ENCODE data around the gene IFNA14. TPM values are rescaled to one million over a fixed set of nuclear protein-coding genes. Genes with fewer than 3 reads are reported as not detected.
"Not testable (repeated sequence)": the region's sequence is repeated elsewhere in the genome, so short reads cannot be mapped to it uniquely, and the experiment has no call there.

Gene IFNA14
- total and polyA plus RNA-seq, 2 experiments from 2014 or later = not detected

DNA sequence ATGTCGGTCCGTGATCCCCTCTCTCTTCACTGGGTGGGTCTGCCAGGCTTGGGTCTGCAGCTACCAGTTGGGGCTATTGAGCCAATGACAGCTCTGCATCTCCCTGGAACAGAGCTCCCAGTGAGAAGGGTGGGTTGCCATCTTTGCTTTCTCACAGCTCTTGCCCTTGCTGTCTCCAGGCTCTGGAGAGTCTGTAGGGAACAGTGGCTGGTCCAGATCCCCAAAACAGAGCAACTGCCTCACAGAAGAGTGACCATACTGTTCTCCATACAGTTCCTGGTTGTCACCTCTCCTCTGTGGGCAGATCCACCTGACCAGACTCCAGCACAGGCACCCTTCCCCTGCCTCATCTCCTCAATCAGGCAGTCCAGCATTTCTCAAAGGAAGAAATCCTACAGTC, 6.5 kb downstream of the IFNA14 start:
- no peaks in the 10 kb centered on the region for H4K20me1 ChIP-seq (ENCODE audit: insufficient read depth, poor library complexity, severe bottlenecking)
- H3K27me3 ChIP-seq = peaks cover 6% of the 10 kb centered on the region
- TF ChIP-seq, protein P1, sequence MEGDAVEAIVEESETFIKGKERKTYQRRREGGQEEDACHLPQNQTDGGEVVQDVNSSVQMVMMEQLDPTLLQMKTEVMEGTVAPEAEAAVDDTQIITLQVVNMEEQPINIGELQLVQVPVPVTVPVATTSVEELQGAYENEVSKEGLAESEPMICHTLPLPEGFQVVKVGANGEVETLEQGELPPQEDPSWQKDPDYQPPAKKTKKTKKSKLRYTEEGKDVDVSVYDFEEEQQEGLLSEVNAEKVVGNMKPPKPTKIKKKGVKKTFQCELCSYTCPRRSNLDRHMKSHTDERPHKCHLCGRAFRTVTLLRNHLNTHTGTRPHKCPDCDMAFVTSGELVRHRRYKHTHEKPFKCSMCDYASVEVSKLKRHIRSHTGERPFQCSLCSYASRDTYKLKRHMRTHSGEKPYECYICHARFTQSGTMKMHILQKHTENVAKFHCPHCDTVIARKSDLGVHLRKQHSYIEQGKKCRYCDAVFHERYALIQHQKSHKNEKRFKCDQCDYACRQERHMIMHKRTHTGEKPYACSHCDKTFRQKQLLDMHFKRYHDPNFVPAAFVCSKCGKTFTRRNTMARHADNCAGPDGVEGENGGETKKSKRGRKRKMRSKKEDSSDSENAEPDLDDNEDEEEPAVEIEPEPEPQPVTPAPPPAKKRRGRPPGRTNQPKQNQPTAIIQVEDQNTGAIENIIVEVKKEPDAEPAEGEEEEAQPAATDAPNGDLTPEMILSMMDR (IDR thresholded peaks at IDR 0.05; ENCODE audit: poor library complexity) = no peak
- no peak for TF ChIP-seq EZH2phosphoT487 (IDR thresholded peaks at IDR 0.05; ENCODE audit: low read depth, severe bottlenecking, unreplicated experiment)
- no peak for TF ChIP-seq EZH2 (IDR thresholded peaks at IDR 0.05; ENCODE audit: borderline replicate concordance)
- H3K9me3 ChIP-seq (ENCODE audit: low read depth) = no peaks in the 10 kb centered on the region
- no peaks in the 10 kb centered on the region for H3K9me2 ChIP-seq (replicated peaks; ENCODE audit: insufficient read depth)
- no peaks in the 10 kb centered on the region for H3K36me3 ChIP-seq (replicated peaks; ENCODE audit: insufficient read depth, low read depth)
- H3K4me2 ChIP-seq = no peak overlapping the region
- no peak for DNase-seq (ENCODE audit: low spot score)
- H3K27ac ChIP-seq = no peak overlapping the region
- no peaks in the 10 kb centered on the region for H3K79me2 ChIP-seq
- H2AFZ ChIP-seq = no peak overlapping the region
- 97% methylated on average over 2 of the region's 2 CpGs for WGBS (ENCODE audit: low lambda C conversion rate, missing lambda C conversion rate)
- no peaks in the 10 kb centered on the region for H3K4me1 ChIP-seq (ENCODE audit: insufficient read depth)
- H3K4me3 ChIP-seq = no peak overlapping the region

DNA sequence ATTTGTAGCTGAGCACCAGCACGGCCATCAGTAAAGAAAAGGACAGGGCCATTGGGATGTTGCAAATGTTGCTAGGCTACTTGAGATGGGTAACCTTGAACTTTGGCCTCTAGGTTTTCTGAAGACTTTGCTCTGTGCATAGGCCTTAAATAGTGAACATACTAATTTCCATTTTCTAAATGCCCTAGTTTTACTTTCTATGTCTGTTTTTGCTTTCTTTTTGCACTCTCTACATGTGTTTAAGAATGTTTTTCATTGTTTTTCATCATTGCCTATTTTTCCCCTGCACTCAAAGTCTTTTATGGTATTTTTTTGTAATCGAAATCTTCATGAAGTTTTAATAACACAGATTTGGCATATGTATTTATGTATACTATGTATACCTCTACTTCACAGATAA, 11.7 kb downstream of the IFNA14 start, which contains the start of gene IFNA17:
TSS of gene IFNA17 (minus strand) at position 101 of the 400 bp plus-strand sequence. CDS start at position 52, 49 bp downstream.
- no peak for TF ChIP-seq EZH2 (IDR thresholded peaks at IDR 0.05; ENCODE audit: borderline replicate concordance)
- TF ChIP-seq, protein P1 (IDR thresholded peaks at IDR 0.05; ENCODE audit: poor library complexity) = no peak
- no peak for TF ChIP-seq EZH2phosphoT487 (IDR thresholded peaks at IDR 0.05; ENCODE audit: low read depth, severe bottlenecking, unreplicated experiment)
- Histone ChIP-seq H3K9me3 (ENCODE audit: low read depth) (no peaks in the 10 kb centered on the region), H3K4me3 (no peak within 1 kb of the TSS), H3K9me2 (replicated peaks; ENCODE audit: insufficient read depth) (no peaks in the 10 kb centered on the region), H3K4me2 (no peak within 1 kb of the TSS), H3K27me3 (no peaks in the 10 kb centered on the region), H3K27ac (no peak within 1 kb of the TSS), H2AFZ (no peak within 1 kb of the TSS), H3K4me1 (ENCODE audit: insufficient read depth) (no peaks in the 10 kb centered on the region), H4K20me1 (ENCODE audit: insufficient read depth, poor library complexity, severe bottlenecking) (no peaks in the 10 kb centered on the region), H3K79me2 (no peaks in the 10 kb centered on the region), H3K36me3 (replicated peaks; ENCODE audit: insufficient read depth, low read depth) (no peaks in the 10 kb centered on the region)
- 87% methylated on average over 2 of the region's 2 CpGs for WGBS (ENCODE audit: low lambda C conversion rate, missing lambda C conversion rate)
- DNase-seq (ENCODE audit: low spot score) = no peak

DNA sequence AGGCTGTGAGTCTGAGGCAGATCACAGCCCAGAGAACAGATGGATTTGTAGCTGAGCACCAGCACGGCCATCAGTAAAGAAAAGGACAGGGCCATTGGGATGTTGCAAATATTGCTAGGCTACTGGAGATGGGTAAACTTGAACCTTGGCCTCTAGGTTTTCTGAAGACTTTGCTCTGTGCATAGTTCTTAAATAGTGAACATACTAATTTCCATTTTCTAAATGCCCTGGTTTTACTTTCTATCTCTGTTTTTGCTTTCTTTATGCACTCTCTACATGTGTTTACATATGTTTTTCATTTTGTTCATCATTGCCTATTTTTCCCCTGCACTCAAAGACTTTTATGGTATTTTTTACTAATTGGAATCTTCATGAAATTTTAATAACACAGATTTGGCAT, 22.6 kb downstream of the IFNA14 start, which contains the start of gene IFNA16:
TSS of gene IFNA16 (minus strand) at position 101 of the 400 bp plus-strand sequence. CDS start at position 95, 6 bp downstream.
- 82% methylated on average over 1 of the region's 1 CpG for WGBS (ENCODE audit: low lambda C conversion rate, missing lambda C conversion rate)
- H3K27ac ChIP-seq; H3K4me1 ChIP-seq (ENCODE audit: insufficient read depth); H3K4me2 ChIP-seq; H3K9me3 ChIP-seq (ENCODE audit: low read depth); H4K20me1 ChIP-seq (ENCODE audit: insufficient read depth, poor library complexity, severe bottlenecking); H3K4me3 ChIP-seq; H3K79me2 ChIP-seq; H2AFZ ChIP-seq; DNase-seq (ENCODE audit: low spot score); H3K27me3 ChIP-seq; H3K9me2 ChIP-seq (replicated peaks; ENCODE audit: insufficient read depth); H3K36me3 ChIP-seq (replicated peaks; ENCODE audit: insufficient read depth, low read depth): not testable (repeated sequence)

DNA sequence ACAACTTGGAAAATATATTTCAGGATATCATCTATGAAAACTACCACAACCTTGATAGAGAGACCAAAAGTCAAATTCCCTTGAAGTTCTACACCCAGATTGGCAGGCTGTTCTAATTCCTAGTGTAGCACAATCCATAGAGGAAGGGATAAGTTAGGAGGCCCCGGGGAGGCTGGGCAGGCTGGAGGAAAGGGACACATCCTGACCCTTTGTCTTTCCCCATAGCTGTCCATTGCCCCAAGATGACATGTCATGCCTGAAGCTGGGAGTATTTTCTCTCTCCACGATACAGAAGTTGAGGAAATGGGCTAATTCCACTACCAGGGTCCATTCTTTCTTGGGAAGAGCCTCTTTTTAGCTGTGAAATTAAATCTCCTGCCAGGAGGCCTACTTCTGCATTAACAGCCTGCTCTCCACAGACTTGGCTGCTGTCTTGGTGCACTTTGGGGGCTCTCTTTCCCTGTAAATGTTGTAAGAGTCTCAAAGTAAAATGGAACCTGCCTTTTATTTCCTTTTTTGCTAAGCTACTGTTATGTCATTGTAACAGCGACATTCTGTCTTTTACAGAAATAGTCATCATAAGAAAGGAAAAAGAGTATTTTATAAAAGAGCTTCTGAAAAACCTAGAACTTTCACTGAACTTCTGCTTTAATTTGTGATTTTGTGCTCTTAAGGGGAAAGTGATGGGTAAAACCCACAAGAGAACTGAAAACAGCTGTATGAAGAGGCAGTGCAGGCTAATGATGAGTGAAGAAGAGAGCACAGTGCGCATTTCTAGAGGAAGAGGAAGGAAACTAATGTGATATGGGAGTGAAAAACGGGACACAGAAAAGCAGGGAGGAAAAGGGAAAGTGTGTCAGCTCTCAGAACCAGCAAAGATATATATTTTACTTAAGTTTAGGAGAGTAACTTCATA, 26.1 kb downstream of the IFNA14 start:
- DNase-seq (ENCODE audit: low spot score); H3K9me3 ChIP-seq (ENCODE audit: low read depth); H3K9me2 ChIP-seq (replicated peaks; ENCODE audit: insufficient read depth); H3K4me1 ChIP-seq (ENCODE audit: insufficient read depth); H4K20me1 ChIP-seq (ENCODE audit: insufficient read depth, poor library complexity, severe bottlenecking); H3K4me3 ChIP-seq; H3K27ac ChIP-seq; H3K27me3 ChIP-seq; H3K79me2 ChIP-seq; H3K4me2 ChIP-seq; H3K36me3 ChIP-seq (replicated peaks; ENCODE audit: insufficient read depth, low read depth); H2AFZ ChIP-seq: not testable (repeated sequence)
- TF ChIP-seq, protein P1 (IDR thresholded peaks at IDR 0.05; ENCODE audit: poor library complexity) = peak; percentile 40
- WGBS (ENCODE audit: low lambda C conversion rate, missing lambda C conversion rate) = 42% methylated on average over 5 of the region's 5 CpGs

DNA sequence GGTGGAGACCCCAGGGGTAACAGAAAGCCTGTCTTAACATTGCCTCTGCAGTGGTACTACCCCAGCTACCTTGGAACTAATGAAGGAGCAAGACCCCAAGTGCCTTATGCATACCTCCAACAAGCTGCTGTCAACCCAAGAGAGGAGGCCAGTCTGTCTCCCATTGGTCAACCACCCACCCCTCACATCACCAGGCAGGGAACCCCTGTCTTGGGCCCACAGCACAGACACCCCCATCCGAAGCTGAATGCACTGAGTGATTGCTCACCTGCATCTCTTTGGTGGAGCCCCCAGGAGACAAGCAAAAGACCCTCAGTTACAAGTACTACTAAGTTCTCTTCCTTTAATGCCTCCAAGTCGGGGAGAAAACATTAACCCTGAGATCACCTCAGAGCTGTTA, 27.6 kb downstream of the IFNA14 start:
- not testable (repeated sequence) for H3K9me2 ChIP-seq (replicated peaks; ENCODE audit: insufficient read depth); H3K27ac ChIP-seq; H4K20me1 ChIP-seq (ENCODE audit: insufficient read depth, poor library complexity, severe bottlenecking); H3K36me3 ChIP-seq (replicated peaks; ENCODE audit: insufficient read depth, low read depth); H3K27me3 ChIP-seq; H2AFZ ChIP-seq; H3K4me2 ChIP-seq; H3K4me1 ChIP-seq (ENCODE audit: insufficient read depth); H3K79me2 ChIP-seq; DNase-seq (ENCODE audit: low spot score); H3K4me3 ChIP-seq; H3K9me3 ChIP-seq (ENCODE audit: low read depth)
- 86% methylated on average over 2 of the region's 2 CpGs for WGBS (ENCODE audit: low lambda C conversion rate, missing lambda C conversion rate)

DNA sequence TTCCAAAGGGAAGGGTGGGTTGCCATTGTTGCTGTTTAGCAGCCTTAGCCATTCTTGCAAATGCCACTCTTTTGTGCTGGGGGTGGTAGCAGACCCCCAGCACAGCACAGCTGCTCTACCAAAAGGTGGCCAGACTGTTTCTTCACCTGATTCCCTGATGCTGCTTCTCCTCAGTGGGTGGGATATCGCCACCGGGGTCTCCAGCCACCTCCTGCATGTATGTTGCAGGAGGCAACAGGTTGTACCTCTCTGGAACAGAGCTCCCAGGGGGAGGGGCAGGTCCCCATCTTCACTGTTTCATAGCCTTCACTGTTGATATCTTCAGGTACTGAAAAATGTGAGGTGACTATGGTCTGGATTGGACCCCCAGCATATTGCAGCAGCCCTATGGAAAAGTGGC, 29.0 kb downstream of the IFNA14 start:
- not testable (repeated sequence) for H3K4me1 ChIP-seq (ENCODE audit: insufficient read depth); H3K27me3 ChIP-seq; H3K27ac ChIP-seq; H2AFZ ChIP-seq; H3K79me2 ChIP-seq; H3K4me2 ChIP-seq; H4K20me1 ChIP-seq (ENCODE audit: insufficient read depth, poor library complexity, severe bottlenecking); H3K9me3 ChIP-seq (ENCODE audit: low read depth); H3K36me3 ChIP-seq (replicated peaks; ENCODE audit: insufficient read depth, low read depth); H3K4me3 ChIP-seq; DNase-seq (ENCODE audit: low spot score); H3K9me2 ChIP-seq (replicated peaks; ENCODE audit: insufficient read depth)
- 97% methylated on average over 2 of the region's 2 CpGs for WGBS (ENCODE audit: low lambda C conversion rate, missing lambda C conversion rate)

Measured in hepatocyte (in vitro differentiated cells).